Activated CD8-positive, alpha-beta memory T cell treated with anti-CD3 and anti-CD28 coated beads, Interleukin-2, amount 50 U/mL, for 24 hours (primary cell): ENCODE results near the gene FAM111B.
"Not testable (repeated sequence)": the region's sequence is repeated elsewhere in the genome, so short reads cannot be mapped to it uniquely, and the experiment has no call there.

Source experiments
- DNase-seq: peaks from one replicate; pipeline ENCODE4 v3.0.0-alpha.2; 2020; ENCODE audit errors: extremely low read depth

FAM111B gene

DNA sequence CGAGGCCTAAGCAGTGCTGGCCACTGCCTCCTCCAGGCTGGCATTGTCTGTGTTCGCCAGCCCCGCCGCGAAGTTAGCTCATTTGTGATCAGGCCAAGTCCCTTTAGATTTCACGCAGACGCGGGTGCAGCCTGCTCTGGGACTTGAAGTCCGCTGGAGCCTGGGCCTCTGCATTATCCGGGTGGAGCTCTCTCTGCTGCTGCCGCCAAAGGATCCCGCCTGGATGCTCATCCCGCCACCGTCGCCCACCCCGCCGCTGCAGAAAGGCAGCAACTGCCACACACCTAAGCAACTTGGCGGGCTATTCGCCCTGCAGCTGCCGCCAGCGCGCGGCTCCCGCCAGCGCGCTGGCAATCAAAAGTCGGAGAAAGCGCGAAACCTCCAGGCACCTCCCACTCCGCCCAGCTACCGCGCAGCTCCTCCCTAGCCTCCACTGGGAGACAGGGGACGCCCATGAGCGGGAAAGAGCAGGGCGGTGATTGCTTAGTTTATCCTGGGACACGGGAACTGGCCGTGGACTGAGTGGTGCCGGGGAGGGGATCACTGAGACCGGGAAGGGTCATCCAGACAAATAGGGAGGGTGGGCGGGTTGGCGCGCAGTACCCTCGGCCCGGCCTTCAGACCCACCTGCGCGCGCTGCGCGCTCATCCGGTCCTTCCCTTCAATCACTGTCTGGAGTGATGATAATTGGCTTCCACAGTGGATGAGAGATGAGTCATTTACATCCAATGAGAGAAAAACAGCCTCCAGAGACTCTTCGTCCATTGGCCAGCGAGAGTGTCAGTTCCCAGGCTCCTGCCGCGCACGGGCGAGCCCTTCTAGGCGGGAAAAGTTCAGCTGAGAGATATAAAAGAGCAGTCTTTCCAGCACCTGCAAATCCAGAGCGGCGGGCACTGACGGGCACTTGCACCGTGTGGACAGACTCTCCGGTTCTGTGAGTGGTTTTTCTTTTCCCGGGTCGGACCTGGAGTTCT, at the start of gene FAM111B:
FAM111B (plus strand) TSS at position 875 of the 974 bp plus-strand sequence. CDS start 2,389 bp downstream, outside the sequence.
- peak; percentile 27 for DNase-seq

DNA sequence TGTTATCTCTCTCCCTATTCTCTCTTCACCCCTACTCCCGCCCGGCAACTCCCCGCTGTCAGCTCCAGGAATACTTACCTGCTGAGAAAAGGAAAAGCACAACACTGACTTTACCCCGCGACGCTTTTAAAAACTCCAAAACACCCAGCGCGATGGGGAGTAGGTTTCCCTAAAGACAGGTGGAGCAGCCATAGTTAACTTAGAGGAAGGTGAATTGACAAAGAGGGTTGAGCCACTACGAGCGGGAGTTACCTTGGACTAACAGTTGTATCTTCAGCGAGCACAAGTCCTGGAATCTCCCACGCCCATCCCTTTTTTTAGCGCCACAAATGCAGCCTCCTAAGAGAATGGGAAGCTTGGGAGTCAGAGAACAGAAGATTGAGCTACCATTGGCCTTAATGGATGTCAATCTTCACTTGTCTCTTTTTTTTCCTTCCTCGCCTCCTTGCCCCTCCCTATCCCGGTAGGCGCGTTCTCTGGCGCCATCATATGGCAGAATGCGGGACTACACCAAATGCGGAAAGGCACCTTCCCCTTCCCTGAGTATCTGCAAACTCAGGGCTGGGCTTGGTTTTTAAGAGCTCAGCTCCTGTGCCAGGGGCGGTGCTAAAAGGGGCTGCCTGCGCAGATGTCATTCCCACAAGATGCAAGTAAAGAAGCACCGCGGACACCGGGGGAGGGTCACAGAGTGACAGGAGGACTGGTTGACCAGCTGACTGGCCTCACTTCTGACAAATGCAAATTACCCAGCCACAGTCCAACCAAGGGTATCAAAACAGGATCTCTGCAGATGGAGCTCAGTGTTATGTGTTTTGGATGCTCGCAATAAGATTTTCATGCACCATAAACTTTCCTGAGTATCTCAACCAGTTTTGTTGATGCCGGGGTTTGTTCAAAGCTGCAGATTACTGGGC, 48.7 kb upstream of the FAM111B start:
- DNase-seq: peak; percentile 58

DNA sequence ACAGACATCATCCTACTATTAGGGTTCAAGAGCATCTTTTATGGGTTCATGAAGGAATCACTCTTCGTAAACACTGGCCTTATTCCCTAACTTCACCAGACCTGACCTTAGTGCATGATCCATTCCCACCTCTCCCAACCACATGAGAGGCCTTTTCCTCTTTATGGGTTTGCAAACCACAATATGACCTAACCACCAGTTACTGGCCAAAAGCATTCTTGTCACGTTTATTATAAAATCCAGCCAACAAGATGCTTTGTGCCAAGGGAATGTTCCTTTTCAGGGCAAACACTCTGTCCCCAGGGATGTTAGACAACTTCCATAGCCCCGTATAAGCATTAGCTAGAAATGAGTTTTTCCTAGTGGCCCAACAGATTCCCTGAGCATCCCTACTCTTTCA, 46.9 kb upstream of the FAM111B start:
- DNase-seq: not testable (repeated sequence)

DNA sequence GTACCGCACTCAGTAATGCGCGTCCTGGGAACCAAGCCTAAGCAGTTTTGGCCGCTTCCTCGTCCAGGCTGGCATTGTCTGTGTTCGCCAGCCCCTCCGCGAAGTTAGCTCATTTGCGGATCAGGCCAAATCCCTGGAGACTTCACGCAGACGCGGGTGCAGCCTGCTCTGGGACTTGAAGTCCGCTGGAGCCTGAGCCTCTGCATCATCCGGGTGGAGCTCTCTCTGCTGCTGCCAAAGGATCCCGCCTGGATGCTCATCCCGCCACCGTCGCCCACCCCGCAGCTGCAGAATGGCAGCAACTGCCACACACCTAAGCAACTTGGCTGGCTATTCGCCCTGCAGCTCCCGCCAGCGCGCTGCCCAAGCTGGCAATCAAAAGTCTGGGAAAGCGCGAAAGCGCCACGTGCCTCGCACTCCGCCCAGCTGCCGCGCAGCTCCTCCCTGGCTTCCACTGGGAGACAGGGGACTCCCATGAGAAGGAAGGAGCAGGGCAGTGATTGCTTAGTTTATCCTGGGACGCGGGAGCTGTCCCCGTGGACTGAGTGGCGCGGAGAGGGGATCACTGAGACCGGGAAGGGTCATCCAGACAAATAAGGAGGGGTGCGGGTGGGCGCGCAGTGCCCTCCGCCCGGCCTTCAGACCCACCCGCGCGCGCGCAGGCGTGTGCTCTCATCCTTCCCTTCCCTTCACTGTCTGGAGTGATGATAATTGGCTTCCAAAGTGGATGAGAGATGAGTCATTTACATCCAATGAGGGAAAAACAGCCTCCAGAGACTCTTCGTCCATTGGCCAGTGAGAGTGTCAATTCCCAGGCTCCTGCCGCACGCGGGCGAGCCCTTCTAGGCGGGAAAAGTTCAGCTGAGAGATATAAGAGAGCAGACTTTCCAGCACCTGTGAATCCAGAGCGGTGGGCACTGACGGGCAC, 44.2 kb upstream of the FAM111B start:
- DNase-seq: no peak

DNA sequence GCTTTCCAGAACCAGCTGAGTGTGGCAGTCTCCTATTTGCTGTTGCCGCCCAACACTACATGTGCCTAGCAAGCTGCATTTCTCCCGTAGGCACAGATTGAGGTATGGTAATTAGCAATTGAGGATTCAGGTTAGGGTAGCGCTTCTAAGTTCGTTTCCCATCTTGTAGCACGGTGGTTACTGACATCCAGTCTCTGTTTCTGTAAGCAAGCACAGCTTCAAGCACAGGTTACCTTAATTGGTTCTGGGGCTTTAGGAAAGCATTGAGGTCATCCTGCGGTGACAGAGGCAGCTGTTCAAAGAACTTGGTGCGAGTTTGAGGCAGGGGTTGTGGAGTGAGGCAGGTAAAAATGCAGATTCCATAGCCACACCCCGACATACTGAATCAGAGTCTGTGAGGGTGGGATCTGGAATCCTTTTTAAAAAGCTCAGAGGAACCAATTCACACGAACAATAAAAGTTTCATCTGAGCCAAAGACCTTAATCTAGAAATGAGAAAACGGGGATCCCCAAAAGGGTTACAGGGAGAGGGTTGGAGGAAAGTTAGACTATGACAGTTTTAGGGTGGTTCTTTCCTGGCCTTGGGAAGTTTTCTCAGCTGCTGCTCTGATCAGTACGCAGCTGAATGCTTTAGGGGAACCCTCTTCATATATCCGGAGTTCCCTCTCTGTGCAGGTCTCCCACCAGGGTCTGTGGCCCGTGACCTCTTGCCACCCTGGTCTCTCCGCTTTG, 42.9 kb upstream of the FAM111B start:
- not testable (repeated sequence) for DNase-seq

- DNase-seq: no peak
These were observed 38.0 kb upstream of the FAM111B start for GRCh38 chr11:59069087-59069486.

- no peak for DNase-seq
These were observed 30.0 kb upstream of the FAM111B start for GRCh38 chr11:59076876-59077571.

GRCh38 chr11:59078435-59078834, 28.6 kb upstream of the FAM111B start:
- DNase-seq: no peak

GRCh38 chr11:59079086-59079485, 28.0 kb upstream of the FAM111B start:
- no peak for DNase-seq

DNA sequence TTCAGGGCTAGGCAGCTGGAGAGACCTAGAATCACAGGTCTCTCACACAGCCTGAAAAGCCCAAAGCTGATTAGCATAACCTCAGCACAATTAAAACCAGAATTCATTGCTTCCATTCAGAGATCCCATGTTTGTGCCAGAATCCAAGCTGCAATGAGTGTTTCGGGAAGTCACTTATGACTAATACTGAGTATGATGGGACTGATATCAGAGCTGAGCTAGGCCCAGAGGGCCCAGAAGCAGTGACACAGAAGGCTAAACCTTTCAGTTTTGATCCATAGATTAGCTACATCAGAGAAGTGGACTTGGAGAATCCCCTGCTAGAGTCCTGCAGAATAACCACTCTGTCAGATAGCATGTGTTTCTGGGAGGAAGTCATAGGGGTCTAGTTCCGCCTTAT, 26.6 kb upstream of the FAM111B start:
- not testable (repeated sequence) for DNase-seq

- not testable (repeated sequence) for DNase-seq
These were observed 25.5 kb upstream of the FAM111B start for GRCh38 chr11:59081430-59082020.

- DNase-seq: not testable (repeated sequence)
These were observed 21.0 kb upstream of the FAM111B start, which contains the start of gene GLYATL1B for GRCh38 chr11:59086007-59086406. Gene GLYATL1B (plus strand): TSS chr11:59086307. CDS start chr11:59086307, 0 bp downstream.

- no peak for DNase-seq
These were observed 18.9 kb upstream of the FAM111B start for GRCh38 chr11:59088162-59088561.

DNA sequence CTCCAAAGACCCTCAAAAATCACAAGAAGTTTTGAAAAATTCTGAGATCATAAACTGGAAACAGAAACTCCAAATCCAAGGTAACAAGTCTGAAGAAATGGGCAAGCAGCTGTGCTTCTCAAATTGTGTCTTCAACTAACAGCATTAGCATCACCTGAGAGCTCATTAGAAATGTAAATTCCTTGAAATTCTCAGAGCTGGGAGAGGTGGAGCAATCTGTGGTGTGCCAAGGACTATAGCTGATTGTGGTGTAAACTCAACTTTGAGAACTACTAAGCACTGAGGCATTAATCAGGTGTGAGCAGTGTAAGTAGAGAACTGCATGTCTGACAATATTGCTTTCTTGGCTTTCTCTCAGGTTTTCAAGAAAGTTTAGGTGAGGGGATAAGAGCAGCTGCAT, 13.5 kb upstream of the FAM111B start:
- not testable (repeated sequence) for DNase-seq

- not testable (repeated sequence) for DNase-seq
These were observed 11.8 kb upstream of the FAM111B start for GRCh38 chr11:59095225-59095624.

GRCh38 chr11:59095972-59096575, 11.0 kb upstream of the FAM111B start:
- DNase-seq: not testable (repeated sequence)

DNA sequence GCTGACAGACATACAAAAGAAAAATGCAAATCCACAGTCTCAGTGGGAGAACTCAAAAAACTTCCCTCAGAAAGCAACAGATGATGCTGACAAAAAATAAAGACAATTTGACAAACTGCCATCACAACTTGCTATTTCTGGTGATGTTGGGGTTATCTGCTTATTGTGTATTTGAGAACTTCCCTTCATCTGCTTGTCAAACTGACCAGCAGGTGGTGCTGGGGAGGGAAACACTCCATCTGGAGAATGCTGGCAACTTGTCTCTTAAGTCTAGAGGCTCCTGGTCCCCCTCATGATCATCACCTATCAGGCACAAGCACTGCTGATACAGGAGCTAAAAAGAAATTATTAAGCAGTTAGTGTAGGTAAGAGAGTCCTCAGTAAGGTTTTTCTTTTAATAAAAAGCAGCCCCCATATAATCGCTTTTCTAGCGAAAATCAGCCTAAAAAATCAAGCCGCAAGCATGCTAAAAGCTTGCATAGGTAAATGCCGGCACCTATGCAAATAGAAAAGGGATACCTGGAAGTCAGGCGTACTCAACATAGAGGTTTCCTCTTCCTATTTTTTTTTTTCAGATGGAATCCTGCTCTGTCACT, 9.8 kb upstream of the FAM111B start:
- DNase-seq: peak; percentile 24

DNA sequence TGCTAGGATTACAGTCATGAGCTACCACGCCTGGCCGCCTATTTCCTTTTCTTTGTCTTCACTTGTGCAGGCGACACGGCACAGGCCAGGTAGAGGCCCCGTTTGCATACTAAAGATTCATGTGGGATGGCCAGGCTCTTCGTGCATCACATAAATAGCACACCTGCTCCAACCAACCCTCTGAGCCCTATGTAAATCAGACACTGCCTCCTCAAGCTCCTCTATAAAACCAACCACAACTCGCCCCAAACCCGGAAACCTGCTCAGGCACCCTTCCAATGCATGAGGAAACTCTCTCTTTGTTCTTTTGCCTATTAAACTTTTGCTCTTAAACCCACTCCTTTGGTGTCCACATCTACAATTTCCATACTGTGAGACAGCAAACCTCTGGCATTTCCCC, 9.1 kb upstream of the FAM111B start:
- DNase-seq: not testable (repeated sequence)
